Measurements from ENCODE around the gene FOCAD. TPM values are rescaled to one million over a fixed set of nuclear protein-coding genes. Genes with fewer than 3 reads are reported as not detected.

Gene FOCAD
- total RNA-seq, 1 experiment from 2014 or later = 43.3 TPM

DNA sequence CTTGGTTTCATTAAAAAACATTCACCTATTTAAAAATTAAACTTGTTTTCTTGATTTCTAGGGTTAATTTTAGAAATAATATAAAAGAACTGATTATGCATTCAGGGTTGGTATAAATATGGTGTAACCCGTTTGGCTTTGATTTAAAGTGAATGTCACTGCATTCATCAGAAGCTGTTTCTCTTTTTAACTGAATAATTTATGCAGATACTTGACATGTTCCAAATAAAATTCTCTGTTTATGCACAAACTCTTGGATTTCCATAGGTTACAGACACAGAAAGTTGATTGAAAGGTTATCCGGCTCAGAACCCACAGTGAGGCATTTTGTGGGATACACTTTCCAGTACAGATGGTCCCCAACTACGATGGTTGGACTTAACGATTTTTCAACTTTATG lies 186.1 kb downstream of the FOCAD start:
- Histone ChIP-seq H3K27ac (ENCODE audit: insufficient read length, low read depth, low read length) (no peak overlapping the region), H3K9ac (ENCODE audit: extremely low read depth, insufficient read length, low read length) (no peak overlapping the region), H4K5ac (ENCODE audit: insufficient read length, low read depth, low read length) (no peak overlapping the region), H3K14ac (ENCODE audit: insufficient read depth, low read length) (no peak overlapping the region), H4K91ac (ENCODE audit: insufficient read length, low read depth, low read length) (no peak overlapping the region), H2AFZ (ENCODE audit: low read length) (no peak overlapping the region), H3K79me1 (ENCODE audit: insufficient read depth, low read depth, low read length, poor library complexity, severe bottlenecking) (no peaks in the 10 kb centered on the region), H3K9me3 (ENCODE audit: control insufficient read depth, low read depth, low read length) (no peaks in the 10 kb centered on the region), H3K56ac (ENCODE audit: insufficient read length, low read depth, low read length) (no peak overlapping the region), H3K23me2 (ENCODE audit: insufficient read length, low read depth, low read length, poor library complexity, severe bottlenecking) (no peaks in the 10 kb centered on the region), H2AK5ac (ENCODE audit: insufficient read length, low read length) (no peak overlapping the region), H3K4ac (ENCODE audit: low read depth, low read length) (no peak overlapping the region), H3K4me1 (ENCODE audit: insufficient read depth, low read length) (no peaks in the 10 kb centered on the region; the same call in 1 of the 2 replicates), H3K79me2 (ENCODE audit: insufficient read depth, low read length) (no peaks in the 10 kb centered on the region), H3K23ac (ENCODE audit: insufficient read length, low read depth, low read length) (no peak overlapping the region), H3K4me2 (ENCODE audit: insufficient read depth, insufficient read length, low read length) (no peak overlapping the region), H2BK12ac (ENCODE audit: insufficient read length, low read depth, low read length) (no peak overlapping the region), H4K8ac (replicated peaks; ENCODE audit: insufficient read length, low read depth, low read length) (no peak overlapping the region), H2BK20ac (ENCODE audit: low read depth, low read length, poor library complexity, severe bottlenecking) (no peak overlapping the region), H4K20me1 (ENCODE audit: control insufficient read depth, insufficient read depth, insufficient read length) (no peaks in the 10 kb centered on the region), H3K18ac (ENCODE audit: insufficient read length, low read depth, low read length) (no peak overlapping the region), H3T11ph (ENCODE audit: low read length) (no peak overlapping the region), H2BK15ac (ENCODE audit: low read depth, low read length) (no peak overlapping the region), H3K27me3 (ENCODE audit: insufficient read depth, low read length) (no peaks in the 10 kb centered on the region), H2BK120ac (ENCODE audit: low read depth, low read length, poor library complexity, severe bottlenecking) (no peak overlapping the region), H2BK5ac (ENCODE audit: insufficient read length, low read length) (no peak overlapping the region)
- Mint-ChIP-seq H3K4me3 (no peak overlapping the region), H3K4me1 (peaks cover 18 to 21% of the 10 kb centered on the region in 2 experiments), H3K9me3 (no peaks in the 10 kb centered on the region), H3K27me3 (ENCODE audit: low read depth) (no peaks in the 10 kb centered on the region), H3K27ac (peak overlapping the region in 1 of 3 experiments; percentile 14; a peak in 2 of 7 replicates), H3K36me3 (ENCODE audit: insufficient read depth in 1 of 3, low read depth in 3 of 3) (peaks cover 0 to 2% (median 0%) of the 10 kb centered on the region in 3 experiments; a peak in 1 of 7 replicates)
- WGBS (ENCODE audit: extremely low coverage, insufficient read length, low lambda C conversion rate) = no CpG with 5 or more reads among the region's 4 CpGs
- TF ChIP-seq, protein P1, sequence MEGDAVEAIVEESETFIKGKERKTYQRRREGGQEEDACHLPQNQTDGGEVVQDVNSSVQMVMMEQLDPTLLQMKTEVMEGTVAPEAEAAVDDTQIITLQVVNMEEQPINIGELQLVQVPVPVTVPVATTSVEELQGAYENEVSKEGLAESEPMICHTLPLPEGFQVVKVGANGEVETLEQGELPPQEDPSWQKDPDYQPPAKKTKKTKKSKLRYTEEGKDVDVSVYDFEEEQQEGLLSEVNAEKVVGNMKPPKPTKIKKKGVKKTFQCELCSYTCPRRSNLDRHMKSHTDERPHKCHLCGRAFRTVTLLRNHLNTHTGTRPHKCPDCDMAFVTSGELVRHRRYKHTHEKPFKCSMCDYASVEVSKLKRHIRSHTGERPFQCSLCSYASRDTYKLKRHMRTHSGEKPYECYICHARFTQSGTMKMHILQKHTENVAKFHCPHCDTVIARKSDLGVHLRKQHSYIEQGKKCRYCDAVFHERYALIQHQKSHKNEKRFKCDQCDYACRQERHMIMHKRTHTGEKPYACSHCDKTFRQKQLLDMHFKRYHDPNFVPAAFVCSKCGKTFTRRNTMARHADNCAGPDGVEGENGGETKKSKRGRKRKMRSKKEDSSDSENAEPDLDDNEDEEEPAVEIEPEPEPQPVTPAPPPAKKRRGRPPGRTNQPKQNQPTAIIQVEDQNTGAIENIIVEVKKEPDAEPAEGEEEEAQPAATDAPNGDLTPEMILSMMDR (conservative IDR thresholded peaks at IDR 0.05) = no peak
- DNase-seq = no peak
